ENCODE data around the gene FOLR2.

The FOLR2 gene

GRCh38 chr11:72231396-72232259 lies 15.0 kb downstream of the FOLR2 start:
- Mint-ChIP-seq H3K4me1 (ENCODE audit: low read depth) (peaks cover under 1% of the 10 kb centered on the region), H3K4me3 (no peak overlapping the region), H3K9me3 (no peaks in the 10 kb centered on the region), H3K27me3 (ENCODE audit: low read depth) (no peaks in the 10 kb centered on the region), H3K36me3 (ENCODE audit: low read depth) (peaks cover 29% of the 10 kb centered on the region), H3K27ac (no peak overlapping the region)

GRCh38 chr11:72232260-72233055 lies 15.9 kb downstream of the FOLR2 start:
- H3K4me3 Mint-ChIP-seq: no peak overlapping the region
- H3K4me1 Mint-ChIP-seq (ENCODE audit: low read depth): no peaks in the 10 kb centered on the region
- no peaks in the 10 kb centered on the region for H3K27me3 Mint-ChIP-seq (ENCODE audit: low read depth)
- H3K9me3 Mint-ChIP-seq: no peaks in the 10 kb centered on the region
- H3K27ac Mint-ChIP-seq: no peak overlapping the region
- H3K36me3 Mint-ChIP-seq (ENCODE audit: low read depth): peaks cover 32% of the 10 kb centered on the region

- Mint-ChIP-seq H3K27ac (no peak overlapping the region), H3K4me1 (ENCODE audit: low read depth) (no peaks in the 10 kb centered on the region), H3K27me3 (ENCODE audit: low read depth) (no peaks in the 10 kb centered on the region), H3K9me3 (no peaks in the 10 kb centered on the region), H3K36me3 (ENCODE audit: low read depth) (peaks cover 32% of the 10 kb centered on the region), H3K4me3 (no peak overlapping the region)
These were observed 16.6 kb downstream of the FOLR2 start for GRCh38 chr11:72233056-72233772.

GRCh38 chr11:72233773-72234513 lies 17.3 kb downstream of the FOLR2 start:
- no peaks in the 10 kb centered on the region for H3K4me1 Mint-ChIP-seq (ENCODE audit: low read depth)
- H3K4me3 Mint-ChIP-seq: no peak overlapping the region
- no peak overlapping the region for H3K27ac Mint-ChIP-seq
- H3K36me3 Mint-ChIP-seq (ENCODE audit: low read depth): peaks cover 35% of the 10 kb centered on the region
- H3K9me3 Mint-ChIP-seq: no peaks in the 10 kb centered on the region
- peaks cover 3% of the 10 kb centered on the region for H3K27me3 Mint-ChIP-seq (ENCODE audit: low read depth)

GRCh38 chr11:72234514-72234830 lies 17.9 kb downstream of the FOLR2 start:
- H3K36me3 Mint-ChIP-seq (ENCODE audit: low read depth): peaks cover 32% of the 10 kb centered on the region
- peaks cover 2% of the 10 kb centered on the region for H3K4me1 Mint-ChIP-seq (ENCODE audit: low read depth)
- no peak overlapping the region for H3K27ac Mint-ChIP-seq
- no peaks in the 10 kb centered on the region for H3K9me3 Mint-ChIP-seq
- peaks cover 8% of the 10 kb centered on the region for H3K27me3 Mint-ChIP-seq (ENCODE audit: low read depth)
- no peak overlapping the region for H3K4me3 Mint-ChIP-seq

GRCh38 chr11:72234920-72235319 lies 18.3 kb downstream of the FOLR2 start:
- H3K36me3 Mint-ChIP-seq (ENCODE audit: low read depth): peaks cover 30% of the 10 kb centered on the region
- peaks cover 10% of the 10 kb centered on the region for H3K27me3 Mint-ChIP-seq (ENCODE audit: low read depth)
- H3K9me3 Mint-ChIP-seq: no peaks in the 10 kb centered on the region
- no peak overlapping the region for H3K4me3 Mint-ChIP-seq
- peaks cover 2% of the 10 kb centered on the region for H3K4me1 Mint-ChIP-seq (ENCODE audit: low read depth)
- no peak overlapping the region for H3K27ac Mint-ChIP-seq

- H3K27me3 Mint-ChIP-seq (ENCODE audit: low read depth): peaks cover 14% of the 10 kb centered on the region
- H3K9me3 Mint-ChIP-seq: no peaks in the 10 kb centered on the region
- H3K4me1 Mint-ChIP-seq (ENCODE audit: low read depth): peaks cover 5% of the 10 kb centered on the region
- H3K36me3 Mint-ChIP-seq (ENCODE audit: low read depth): peaks cover 32% of the 10 kb centered on the region
- no peak overlapping the region for H3K27ac Mint-ChIP-seq
- no peak overlapping the region for H3K4me3 Mint-ChIP-seq
These were observed 18.9 kb downstream of the FOLR2 start for GRCh38 chr11:72235351-72236057.

GRCh38 chr11:72236083-72236697 lies 19.6 kb downstream of the FOLR2 start:
- Mint-ChIP-seq H3K9me3 (no peaks in the 10 kb centered on the region), H3K27me3 (ENCODE audit: low read depth) (peaks cover 21% of the 10 kb centered on the region), H3K4me1 (ENCODE audit: low read depth) (peaks cover 7% of the 10 kb centered on the region), H3K27ac (no peak overlapping the region), H3K36me3 (ENCODE audit: low read depth) (peaks cover 30% of the 10 kb centered on the region), H3K4me3 (no peak overlapping the region)

GRCh38 chr11:72236774-72237111 lies 20.1 kb downstream of the FOLR2 start:
- no peaks in the 10 kb centered on the region for H3K9me3 Mint-ChIP-seq

GRCh38 chr11:72237112-72237931 lies 20.7 kb downstream of the FOLR2 start:
- Mint-ChIP-seq H3K9me3 (no peaks in the 10 kb centered on the region), H3K4me1 (ENCODE audit: low read depth) (peaks cover 7% of the 10 kb centered on the region), H3K36me3 (ENCODE audit: low read depth) (peaks cover 26% of the 10 kb centered on the region), H3K27me3 (ENCODE audit: low read depth) (peaks cover 32% of the 10 kb centered on the region), H3K4me3 (no peak overlapping the region), H3K27ac (no peak overlapping the region)

More at GRCh38 chr11:72236774-72237111, 20.1 kb downstream of the FOLR2 start:
- Mint-ChIP-seq H3K27ac (no peak overlapping the region), H3K27me3 (ENCODE audit: low read depth) (peaks cover 26% of the 10 kb centered on the region), H3K36me3 (ENCODE audit: low read depth) (peaks cover 24% of the 10 kb centered on the region), H3K4me1 (ENCODE audit: low read depth) (peaks cover 7% of the 10 kb centered on the region), H3K4me3 (no peak overlapping the region)

GRCh38 chr11:72238040-72238450 lies 21.5 kb downstream of the FOLR2 start:
- H3K36me3 Mint-ChIP-seq (ENCODE audit: low read depth): peaks cover 26% of the 10 kb centered on the region
- H3K4me1 Mint-ChIP-seq (ENCODE audit: low read depth): peaks cover 7% of the 10 kb centered on the region
- no peak overlapping the region for H3K4me3 Mint-ChIP-seq
- no peak overlapping the region for H3K27ac Mint-ChIP-seq
- no peaks in the 10 kb centered on the region for H3K9me3 Mint-ChIP-seq
- H3K27me3 Mint-ChIP-seq (ENCODE audit: low read depth): peaks cover 39% of the 10 kb centered on the region

GRCh38 chr11:72238492-72239312 lies 22.1 kb downstream of the FOLR2 start:
- H3K4me1 Mint-ChIP-seq (ENCODE audit: low read depth): peaks cover 10% of the 10 kb centered on the region
- peaks cover 45% of the 10 kb centered on the region for H3K27me3 Mint-ChIP-seq (ENCODE audit: low read depth)
- no peak overlapping the region for H3K4me3 Mint-ChIP-seq
- H3K36me3 Mint-ChIP-seq (ENCODE audit: low read depth): peaks cover 23% of the 10 kb centered on the region
- H3K9me3 Mint-ChIP-seq: no peaks in the 10 kb centered on the region
- H3K27ac Mint-ChIP-seq: no peak overlapping the region
